ENCODE measurements around the gene TRIOBP.

DNA sequence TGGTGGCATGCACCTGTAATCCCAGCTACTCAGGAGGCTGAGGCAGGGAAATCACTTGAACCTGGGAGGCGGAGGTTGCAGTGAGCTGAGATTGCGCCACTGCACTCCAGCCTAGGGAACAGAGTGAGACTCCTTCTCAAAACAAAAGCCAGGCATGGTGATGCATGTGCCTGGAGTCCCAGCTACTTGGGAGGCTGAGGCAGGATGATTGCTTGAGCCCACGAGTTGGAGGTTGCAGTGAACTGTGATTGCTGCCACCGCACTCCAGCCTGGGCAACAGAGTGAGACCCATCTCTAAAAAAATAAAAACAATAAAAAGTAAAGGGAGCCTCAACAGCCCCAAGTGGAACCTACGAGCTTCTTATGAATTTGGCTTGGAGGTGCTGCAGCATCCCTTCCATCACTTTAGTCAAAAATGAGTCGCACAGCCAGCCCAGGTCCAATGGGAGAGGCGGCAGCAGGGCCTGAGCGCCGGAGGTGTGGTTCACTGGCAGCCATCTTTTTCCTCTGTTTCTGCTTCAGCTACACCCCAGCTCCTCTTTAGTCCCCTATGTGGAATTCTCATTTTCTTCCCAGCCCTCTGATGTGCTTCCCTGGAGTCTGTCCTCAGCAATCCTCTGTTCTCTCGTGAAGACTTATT is 81.6 kb downstream of the TRIOBP start:
- TF ChIP-seq, protein P1, sequence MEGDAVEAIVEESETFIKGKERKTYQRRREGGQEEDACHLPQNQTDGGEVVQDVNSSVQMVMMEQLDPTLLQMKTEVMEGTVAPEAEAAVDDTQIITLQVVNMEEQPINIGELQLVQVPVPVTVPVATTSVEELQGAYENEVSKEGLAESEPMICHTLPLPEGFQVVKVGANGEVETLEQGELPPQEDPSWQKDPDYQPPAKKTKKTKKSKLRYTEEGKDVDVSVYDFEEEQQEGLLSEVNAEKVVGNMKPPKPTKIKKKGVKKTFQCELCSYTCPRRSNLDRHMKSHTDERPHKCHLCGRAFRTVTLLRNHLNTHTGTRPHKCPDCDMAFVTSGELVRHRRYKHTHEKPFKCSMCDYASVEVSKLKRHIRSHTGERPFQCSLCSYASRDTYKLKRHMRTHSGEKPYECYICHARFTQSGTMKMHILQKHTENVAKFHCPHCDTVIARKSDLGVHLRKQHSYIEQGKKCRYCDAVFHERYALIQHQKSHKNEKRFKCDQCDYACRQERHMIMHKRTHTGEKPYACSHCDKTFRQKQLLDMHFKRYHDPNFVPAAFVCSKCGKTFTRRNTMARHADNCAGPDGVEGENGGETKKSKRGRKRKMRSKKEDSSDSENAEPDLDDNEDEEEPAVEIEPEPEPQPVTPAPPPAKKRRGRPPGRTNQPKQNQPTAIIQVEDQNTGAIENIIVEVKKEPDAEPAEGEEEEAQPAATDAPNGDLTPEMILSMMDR (optimal IDR thresholded peaks at IDR 0.05 in 1 of 3, IDR thresholded peaks at IDR 0.05 in 1 of 3, conservative IDR thresholded peaks at IDR 0.05 in 1 of 3; ENCODE audit: extremely low read depth in 1 of 3, insufficient read depth in 2 of 3, low read length in 3 of 3), result no peak
- no peak for TF ChIP-seq EZH2 (IDR thresholded peaks at IDR 0.05; ENCODE audit: low read length)
